Fibroblast of mammary gland (primary cell): ENCODE measurements around the gene ATP11A.
"Not testable (repeated sequence)": the region's sequence is repeated elsewhere in the genome, so short reads cannot be mapped to it uniquely, and the experiment has no call there.

Experiments used
- DNase-seq: peaks from one replicate; pipeline ENCODE4 v3.0.0-alpha.2; 2010; ENCODE audit warnings: low read depth
- H3K4me3 ChIP-seq: 2 replicates; pipeline ENCODE4 v1.5.1; 2011; ENCODE audit warnings: low read depth, mild to moderate bottlenecking, low read length, moderate library complexity; ENCODE audit not compliant: control insufficient read depth
- TF ChIP-seq, protein P1 (sequence below): conservative IDR thresholded peaks from 2 replicates; pipeline ENCODE4 v1.5.1; 2011; ENCODE audit warnings: low read depth, low read length, inconsistent platforms; ENCODE audit not compliant: control insufficient read depth, insufficient read depth

Gene ATP11A

DNA sequence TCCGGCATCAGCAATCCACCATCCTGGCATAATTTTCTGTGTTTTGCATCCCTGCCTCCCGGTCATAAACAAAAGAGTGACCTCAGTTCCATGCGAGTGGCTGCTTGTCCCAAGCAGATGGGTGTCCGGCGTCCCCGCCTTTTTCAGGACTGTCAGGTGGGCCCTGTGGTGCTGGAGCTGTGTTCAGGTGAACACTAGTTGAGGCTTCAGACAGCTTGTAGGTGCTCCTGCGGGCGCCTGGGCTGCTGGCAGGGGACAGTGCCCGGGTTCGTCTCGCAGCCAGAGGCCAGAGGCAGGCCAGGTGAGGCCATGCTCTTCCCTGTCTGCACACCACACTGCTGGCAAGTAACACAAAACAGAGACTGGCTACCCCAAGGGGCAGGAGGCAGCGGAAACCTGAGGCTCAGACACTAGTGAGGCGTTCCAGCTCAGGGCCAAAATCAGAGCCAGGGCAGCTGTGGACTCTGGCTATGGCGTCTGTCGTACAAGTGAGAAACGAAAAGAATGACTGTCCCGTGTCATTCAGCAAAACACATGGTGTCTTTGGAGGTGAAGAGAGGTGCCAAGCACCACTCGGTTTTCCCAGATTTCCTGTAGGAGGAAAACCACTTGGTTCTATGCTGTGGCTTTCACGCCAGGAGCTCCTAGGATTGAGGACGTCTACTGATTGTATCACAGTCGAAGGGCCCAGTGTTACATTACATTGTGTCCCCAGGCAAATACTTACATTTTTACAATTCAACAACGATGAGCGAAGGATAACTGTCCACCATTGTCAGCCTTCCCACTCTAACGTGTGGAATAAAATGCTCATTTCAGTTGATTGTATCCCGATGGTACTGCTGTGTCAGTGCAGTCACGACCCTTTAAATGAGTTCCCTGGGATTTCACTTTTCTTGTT is 104.0 kb downstream of the ATP11A start:
- TF ChIP-seq, protein P1, sequence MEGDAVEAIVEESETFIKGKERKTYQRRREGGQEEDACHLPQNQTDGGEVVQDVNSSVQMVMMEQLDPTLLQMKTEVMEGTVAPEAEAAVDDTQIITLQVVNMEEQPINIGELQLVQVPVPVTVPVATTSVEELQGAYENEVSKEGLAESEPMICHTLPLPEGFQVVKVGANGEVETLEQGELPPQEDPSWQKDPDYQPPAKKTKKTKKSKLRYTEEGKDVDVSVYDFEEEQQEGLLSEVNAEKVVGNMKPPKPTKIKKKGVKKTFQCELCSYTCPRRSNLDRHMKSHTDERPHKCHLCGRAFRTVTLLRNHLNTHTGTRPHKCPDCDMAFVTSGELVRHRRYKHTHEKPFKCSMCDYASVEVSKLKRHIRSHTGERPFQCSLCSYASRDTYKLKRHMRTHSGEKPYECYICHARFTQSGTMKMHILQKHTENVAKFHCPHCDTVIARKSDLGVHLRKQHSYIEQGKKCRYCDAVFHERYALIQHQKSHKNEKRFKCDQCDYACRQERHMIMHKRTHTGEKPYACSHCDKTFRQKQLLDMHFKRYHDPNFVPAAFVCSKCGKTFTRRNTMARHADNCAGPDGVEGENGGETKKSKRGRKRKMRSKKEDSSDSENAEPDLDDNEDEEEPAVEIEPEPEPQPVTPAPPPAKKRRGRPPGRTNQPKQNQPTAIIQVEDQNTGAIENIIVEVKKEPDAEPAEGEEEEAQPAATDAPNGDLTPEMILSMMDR = no peak
- no peak for DNase-seq
- H3K4me3 ChIP-seq = no peak overlapping the region

DNA sequence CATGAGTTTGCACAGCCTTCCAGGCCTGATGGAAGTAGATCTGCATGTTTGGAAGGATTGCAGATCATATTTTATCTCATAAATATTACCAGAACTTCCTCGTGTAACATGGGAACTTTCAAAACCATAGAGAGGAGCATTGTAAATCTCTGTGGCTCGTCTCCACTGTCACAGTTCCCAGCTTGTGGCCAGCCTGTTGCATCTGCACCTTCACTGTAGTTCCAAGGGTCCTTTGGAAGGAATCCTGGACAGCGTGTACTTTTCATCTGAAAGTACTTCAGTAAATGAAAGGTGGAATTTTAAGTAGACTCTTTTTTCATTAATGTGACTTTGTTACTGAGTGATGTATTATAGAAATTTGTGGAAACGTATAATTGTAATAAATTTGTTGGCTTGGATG is 105.4 kb downstream of the ATP11A start:
- DNase-seq = no peak
- no peak overlapping the region for H3K4me3 ChIP-seq
- TF ChIP-seq, protein P1 = no peak

DNA sequence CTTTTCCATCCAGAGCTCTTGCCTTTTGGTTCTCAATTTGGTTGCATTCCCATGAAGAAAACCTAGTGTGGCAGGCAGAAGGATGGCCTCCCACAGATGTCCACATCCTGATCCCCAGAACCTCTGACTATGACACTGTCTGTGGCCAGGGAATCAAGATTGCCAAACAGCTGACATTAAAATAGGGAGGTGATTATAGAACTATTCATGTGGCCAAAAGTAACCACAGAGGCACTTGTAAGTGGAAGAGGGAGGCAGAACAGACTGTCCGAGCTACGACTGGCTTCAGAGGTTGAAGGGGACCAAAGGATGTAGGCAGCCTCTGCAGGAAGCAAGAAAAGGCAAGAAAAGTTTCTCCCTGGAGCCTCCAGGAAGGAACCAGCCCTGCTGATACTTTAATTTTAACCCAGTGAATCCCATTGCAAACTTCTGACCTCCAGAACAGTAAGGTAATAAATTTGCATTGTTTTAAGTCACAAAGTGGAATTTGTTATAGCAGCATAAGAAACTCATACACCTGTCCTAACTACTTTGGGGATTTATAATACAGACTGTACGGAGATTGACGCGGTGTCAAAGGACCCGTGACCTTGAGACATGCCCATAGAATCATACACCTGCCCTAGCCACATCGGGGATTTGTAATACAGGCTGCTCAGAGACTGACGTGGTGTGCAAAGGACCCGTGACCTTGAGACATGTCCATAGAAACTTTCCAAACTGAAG is 106.5 kb downstream of the ATP11A start:
- DNase-seq = no peak
- no peak overlapping the region for H3K4me3 ChIP-seq
- TF ChIP-seq, protein P1 = no peak

DNA sequence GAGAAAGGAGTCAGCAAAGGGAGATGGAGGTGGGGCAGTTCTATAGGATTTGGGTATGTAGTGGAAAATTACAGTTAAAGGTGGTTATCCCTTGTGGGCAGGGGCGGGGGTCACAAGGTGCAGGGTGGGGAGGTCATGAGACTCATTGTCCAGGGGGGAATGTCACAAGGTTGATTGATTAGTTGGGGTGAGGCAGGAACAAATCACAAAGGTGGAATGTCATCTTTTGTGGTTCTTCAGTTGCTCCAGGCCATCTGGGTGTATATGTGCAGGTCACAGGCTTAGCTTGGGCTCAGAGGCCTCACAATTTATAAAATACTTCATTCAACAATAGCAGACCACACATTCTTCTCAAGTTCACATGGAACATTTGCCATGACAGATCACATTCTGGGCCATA is 109.6 kb downstream of the ATP11A start:
- no peak for DNase-seq
- no peak overlapping the region for H3K4me3 ChIP-seq
- TF ChIP-seq, protein P1 = no peak

DNA sequence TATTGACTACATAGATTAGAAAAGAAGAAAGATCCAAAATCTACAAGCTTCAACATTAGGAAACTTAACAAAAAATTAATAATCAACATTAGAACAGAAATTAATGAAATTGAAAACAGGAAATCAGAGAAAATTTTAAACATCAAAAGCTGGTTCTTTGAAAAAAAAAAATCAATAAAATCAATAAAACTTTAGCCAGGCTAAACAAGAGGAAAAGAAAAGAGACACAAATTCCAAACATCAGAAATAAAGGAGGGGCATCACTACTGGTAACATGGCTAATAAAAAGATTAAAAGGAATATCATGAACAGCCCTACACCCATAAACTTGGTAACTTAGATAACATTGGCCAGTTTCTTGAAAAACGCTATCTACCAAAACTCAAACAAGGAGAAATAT is 110.2 kb downstream of the ATP11A start:
- no peak for DNase-seq
- TF ChIP-seq, protein P1 = no peak
- no peak overlapping the region for H3K4me3 ChIP-seq

DNA sequence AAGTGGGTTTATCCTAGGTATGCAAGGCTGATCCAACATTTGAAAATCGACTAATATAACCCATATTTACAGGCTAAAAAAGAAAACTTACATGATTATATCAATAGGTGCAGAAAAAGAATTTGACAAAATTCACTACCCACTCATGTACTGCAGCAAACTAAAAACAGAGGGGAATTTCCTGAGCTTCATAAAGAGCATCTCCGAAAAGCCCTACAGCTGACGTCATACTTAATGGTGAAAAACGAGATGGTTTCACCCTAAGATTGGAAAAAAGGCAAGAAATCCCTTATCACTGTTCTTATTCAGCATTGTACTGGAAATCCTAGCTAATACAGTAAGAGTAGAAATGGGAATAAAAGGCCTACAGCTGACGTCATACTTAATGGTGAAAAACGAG is 111.0 kb downstream of the ATP11A start:
- not testable (repeated sequence) for H3K4me3 ChIP-seq, DNase-seq

DNA sequence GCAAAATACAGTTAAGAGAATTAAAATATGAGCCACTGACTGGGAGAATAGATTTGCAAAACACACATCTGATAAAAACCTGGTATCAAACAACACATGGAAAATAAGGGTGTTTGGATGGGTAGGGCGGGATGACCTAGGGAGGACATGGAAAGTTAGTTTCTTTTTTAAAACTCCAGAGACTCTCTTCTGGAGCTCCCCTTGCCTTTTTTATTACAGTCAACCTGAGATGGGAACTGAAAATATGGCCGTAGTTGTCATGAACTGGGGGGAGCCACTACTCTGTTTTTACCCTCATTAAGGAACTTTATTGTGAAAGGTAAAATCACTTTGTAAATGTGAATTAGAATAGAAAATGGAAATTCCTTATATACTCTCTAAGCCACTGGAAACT is 113.0 kb downstream of the ATP11A start:
- no peak overlapping the region for H3K4me3 ChIP-seq
- TF ChIP-seq, protein P1 = no peak
- DNase-seq = no peak
